Kidney capillary endothelial cell (primary cell): ENCODE measurements around the gene TANGO2.
"Not testable (repeated sequence)": the region's sequence is repeated elsewhere in the genome, so short reads cannot be mapped to it uniquely, and the experiment has no call there.

Experiments used
- DNase-seq: peaks from one replicate; pipeline ENCODE4 v3.0.0-alpha.2; 2018; ENCODE audit warnings: low spot score

TANGO2 gene

DNA sequence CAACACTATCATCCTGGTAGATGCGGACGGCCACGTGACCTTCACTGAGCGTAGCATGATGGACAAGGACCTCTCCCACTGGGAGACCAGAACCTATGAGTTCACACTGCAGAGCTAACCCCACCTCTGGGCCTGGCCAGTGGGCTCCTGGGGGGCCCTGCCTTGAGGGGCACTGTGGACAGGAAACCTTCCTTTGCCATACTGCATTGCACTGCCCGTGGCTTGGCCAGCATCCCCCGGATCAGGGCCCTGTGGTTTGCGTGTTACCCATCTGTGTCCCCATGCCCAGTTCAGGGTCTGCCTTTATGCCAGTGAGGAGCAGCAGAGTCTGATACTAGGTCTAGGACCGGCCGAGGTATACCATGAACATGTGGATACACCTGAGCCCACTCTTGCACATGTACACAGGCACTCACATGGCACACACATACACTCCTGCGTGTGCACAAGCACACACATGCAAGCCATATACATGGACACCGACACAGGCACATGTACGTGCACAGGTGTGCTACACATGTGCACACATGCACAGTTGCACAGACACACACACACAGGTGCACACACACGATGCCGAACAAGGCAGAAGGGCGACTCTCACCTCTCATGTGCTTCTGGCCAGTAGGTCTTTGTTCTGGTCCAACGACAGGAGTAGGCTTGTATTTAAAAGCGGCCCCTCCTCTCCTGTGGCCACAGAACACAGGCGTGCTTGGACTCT lies 43.8 kb downstream of the TANGO2 start:
- no peak for DNase-seq

DNA sequence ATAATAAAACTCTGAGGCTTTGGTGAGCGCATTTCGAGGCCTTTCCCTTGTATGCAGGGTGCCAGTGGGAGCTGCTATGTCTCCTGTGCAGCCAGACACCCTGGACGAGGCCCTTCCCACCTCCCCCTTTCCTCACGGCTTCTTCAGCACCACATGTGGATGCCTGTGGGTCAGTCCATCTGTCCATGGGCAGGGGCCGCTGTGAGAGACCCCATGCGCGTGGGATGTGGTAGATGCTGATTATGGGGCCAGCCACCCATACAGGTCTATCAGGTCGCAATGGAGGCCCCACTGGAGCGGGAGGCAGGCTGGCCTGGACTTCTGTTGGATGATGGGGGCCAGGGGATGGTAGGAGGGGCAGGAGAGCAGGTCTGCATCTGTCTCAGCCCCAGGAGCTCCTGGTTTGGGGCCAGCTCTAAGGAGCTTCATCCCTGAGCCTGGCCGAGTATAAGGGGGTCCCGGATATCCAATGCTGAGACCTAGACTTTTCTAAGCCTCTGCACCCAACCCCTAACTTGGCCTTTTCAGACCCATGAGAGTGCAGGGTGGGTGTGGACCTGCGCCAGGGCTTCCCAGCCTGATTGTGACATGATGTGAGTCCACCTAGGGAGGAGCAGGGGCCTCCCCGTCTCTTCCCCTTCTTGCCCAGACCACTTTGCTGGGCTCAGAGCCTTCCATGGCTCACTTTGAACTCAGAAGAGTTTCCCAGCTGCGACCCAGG lies 45.1 kb downstream of the TANGO2 start:
- DNase-seq = no peak

DNA sequence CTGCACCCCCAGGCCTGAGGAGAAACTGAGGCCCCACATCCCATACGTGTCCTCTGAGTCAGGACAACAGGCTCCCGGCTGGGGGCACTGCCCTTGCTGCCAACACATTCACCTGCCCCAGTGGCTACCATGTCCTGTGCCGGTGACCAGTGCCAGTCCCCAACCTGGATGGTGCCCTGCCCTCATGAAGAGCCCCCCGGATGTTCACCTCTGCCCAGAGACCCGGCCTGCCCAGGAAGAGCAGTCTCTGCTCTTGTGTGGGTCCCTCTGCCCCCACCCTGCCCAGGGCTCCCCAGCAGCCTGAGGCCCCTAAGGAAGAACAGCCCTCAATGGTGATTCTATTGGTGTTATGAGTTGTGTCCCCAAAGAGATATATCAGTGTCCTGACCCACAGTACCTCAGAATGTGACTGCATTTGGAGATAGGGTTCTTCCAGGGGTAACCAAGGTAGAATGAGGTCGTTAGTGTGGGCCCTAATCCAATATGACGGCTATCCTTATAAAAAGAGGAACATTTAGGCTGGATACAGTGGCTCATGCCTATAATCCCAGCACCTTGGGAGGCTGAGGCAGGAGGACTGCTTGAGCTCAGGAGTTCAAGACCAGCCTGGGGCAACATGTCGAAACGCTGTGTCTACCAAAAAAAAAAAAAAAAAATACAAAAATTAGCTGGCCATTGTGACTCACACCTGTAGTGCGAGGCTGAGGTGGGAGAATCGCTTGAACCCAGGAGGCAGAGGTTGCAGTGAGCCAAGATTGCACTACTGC lies 45.9 kb downstream of the TANGO2 start:
- DNase-seq = no peak

DNA sequence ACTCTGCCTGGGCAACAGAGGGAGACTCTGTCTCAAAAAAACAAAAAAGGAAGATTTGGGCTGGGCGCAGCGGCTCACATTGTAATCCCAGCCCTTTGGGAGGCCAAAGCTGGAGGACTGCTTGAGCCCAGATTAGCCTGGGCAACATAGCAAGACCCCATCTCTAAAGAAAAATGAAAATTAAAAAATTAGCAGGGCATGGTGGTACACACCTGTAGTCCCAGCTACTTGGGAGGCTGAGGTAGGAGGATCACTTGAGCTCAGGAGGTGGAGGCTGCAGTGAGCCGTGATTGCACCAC lies 46.4 kb downstream of the TANGO2 start:
- DNase-seq = not testable (repeated sequence)

DNA sequence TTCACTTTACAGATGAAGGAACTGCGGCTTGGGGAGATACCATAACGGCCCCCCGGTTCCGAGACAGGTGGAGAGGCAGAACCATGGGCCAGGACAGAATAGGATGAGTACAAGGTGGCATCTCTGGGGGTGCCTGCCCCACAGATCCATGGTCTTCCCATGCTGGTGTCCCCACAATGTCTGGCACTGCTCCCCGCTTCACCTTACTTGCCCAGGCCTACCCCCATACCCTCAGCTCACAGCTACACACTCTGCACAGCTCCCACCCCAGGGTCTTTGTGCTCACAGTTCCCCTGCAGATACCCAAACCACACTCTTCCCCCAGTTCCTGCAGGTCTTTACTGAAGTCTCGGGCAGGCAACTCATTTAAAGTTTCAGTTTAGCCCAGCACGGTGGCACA lies 47.7 kb downstream of the TANGO2 start:
- DNase-seq = no peak

DNA sequence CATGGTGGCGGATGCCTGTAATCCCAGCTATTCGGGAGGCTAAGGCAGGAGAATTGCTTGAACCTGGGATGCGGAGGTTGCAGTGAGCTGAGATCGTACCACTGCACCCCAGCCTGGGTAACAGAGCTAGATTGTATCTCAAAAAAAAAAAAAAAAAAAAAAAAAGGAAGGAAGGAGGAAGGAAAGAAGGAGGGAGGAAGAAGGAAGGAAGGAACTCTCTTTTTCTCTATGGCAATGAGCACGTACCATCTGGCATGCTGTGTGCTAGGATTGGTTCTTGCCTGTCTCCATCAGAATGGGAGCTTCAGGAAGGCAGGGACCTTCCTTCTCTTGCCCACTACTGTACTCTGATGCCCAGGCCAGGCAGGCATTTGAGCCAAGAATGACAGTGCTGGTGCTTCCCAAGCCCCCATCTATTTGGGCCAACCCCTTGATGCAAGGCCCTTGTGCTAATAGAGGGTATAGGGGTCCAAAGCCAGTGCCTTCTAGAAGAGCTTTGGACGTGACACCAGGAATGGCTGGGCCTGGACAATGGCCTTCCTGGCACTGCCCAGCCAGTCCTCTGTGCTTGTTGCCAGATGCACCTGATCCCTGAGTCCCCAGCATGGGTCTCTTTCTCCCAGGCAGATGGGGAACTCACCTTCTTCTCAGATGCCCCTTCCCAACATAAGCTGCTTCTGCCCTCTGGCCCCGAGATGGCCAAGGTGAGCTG lies 48.6 kb downstream of the TANGO2 start:
- DNase-seq = no peak

DNA sequence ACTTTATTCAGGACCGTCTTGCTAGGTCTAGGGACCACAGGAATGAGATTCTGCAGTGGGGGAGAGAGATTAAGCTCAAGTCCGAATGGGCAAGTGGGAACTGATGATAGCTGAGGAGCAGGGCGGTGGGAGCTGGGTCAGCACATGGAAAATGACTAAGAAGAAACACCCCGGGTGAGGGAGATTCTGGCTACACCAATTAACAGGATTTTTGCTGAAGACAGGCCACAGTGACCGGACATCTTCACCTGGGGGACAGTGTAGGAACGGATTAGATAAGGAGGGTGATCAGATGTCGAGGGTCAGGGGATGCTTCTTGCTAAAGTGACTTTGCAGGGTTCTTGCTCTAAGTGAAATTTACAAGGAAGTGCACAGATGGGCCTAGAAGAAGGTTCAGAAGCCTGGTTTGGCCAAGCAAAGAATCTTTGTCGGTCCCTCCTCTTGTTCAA lies 50.6 kb downstream of the TANGO2 start:
- DNase-seq = no peak

DNA sequence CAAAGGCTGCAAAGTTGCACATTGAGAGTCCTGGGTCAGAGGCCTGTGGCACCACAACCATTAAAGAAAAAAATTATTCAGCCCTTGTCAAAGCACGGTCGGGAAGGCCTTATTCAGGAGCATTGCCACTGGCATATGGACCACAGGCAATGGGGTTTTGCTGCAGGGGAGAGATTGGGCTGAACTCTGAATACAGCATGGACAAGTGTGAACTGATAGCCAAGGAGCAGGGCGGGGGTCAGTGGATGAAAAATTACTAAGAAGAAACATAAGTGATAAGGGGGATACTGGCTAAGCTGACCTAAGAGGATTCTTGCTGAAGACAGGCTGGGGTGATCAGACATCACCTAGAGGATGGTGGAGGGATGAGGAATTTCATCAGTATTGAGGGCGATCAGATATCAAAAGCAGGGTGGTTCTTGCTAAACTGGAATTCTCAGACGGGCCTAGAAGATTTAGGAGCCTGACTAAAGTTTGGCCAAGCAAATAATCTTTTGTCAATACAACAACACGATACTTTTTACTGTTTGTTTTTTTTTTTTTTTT lies 55.8 kb downstream of the TANGO2 start:
- DNase-seq = no peak

DNA sequence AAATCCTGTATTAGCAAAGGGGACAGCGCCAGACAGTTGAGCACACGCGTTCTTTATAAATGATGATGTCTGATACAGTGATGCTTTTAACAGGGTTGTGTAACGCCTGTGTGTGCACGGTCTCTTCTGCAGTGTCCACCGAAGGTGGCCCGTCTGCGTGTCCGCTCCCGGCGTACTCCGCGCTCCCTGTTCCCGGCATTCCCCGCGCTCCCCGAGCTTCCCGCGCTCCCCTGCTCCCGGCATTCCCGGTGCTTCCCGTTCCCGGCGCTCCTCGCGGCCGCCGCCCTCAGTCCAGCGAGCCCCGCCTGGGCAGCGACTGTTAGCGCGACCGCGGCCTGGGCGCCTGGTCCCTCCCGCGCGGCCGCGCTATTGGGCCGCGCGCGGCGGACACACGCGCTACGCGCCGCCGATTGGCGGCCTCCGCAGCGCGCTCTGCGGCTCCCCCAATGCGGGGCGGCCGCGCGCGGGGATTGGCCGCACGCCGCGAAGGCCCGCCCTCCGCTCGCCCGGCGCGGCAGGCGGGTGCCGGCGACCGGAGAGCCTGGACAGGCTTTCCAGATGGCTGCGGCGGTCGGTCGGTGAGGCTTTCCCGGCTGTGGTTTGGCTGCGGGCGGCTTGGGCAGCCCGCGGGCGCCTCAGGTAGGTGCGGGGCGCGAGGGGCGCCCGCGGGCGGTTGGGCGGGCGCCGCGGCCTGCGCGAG lies 59.0 kb downstream of the TANGO2 start, which contains the start of gene DGCR8:
Gene DGCR8 (plus strand): TSS at position 497 of the 700 bp plus-strand sequence. CDS start 5,723 bp downstream, outside the sequence.
- DNase-seq = peak; percentile 81

DNA sequence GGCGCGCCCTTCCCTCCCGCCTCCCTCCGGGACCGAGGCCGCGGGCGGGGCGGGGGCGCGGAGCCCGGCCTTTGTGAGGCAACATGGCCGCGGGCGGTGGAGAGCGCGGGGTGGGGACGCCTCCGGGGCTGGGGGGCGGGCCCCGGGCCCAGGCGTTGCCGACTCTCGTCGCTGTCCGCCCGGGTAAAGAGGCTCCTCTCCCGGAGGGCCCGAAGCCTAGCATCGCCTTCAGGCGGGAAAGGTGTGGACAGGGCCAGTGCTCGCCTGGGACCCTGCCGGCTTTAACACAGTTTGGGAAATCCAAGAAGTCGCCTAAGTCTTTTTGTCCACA lies 59.5 kb downstream of the TANGO2 start:
- no peak for DNase-seq

DNA sequence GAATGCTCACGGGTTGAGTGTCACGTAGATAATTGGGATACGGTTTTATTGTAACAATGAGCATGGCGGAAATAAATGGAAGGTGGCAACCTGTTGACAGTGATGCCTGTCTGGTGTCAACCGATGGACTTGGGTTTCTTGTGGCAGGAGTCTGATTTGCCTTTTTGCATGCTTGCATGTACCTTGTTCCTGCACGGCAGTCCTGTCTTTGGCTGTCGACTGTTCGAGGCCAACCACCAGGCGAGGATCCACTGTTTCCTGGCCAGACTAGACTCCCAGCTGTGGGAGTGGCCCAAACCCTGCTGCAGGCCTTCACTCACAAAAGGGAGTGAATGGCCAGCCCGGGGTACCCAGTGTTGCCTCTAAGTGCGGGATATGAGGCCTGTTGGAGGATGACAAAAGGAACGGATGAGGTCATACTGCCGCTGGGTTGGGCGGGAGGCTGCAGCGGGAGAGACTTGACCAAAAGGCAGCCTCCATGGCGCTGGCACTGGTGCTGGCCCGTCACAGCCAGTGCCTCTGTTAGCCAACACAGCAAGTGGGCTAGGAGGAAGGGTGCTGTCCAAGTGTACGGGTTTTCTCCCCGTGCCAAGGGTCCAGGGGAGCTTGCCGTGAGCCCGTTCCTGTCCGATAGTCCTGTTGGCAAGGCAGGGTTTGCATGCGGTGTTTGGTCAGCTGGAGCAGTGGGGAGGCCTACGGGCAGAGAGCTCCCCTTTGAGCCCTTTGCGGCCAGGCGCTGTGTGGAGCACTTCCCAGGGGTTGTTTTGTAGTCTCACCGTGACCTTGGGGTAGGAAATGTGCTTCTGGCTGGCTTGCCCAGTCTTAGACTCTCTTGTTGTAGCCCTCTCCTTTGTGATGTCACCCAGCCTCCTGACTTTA lies 60.1 kb downstream of the TANGO2 start:
- peak; percentile 64 for DNase-seq

DNA sequence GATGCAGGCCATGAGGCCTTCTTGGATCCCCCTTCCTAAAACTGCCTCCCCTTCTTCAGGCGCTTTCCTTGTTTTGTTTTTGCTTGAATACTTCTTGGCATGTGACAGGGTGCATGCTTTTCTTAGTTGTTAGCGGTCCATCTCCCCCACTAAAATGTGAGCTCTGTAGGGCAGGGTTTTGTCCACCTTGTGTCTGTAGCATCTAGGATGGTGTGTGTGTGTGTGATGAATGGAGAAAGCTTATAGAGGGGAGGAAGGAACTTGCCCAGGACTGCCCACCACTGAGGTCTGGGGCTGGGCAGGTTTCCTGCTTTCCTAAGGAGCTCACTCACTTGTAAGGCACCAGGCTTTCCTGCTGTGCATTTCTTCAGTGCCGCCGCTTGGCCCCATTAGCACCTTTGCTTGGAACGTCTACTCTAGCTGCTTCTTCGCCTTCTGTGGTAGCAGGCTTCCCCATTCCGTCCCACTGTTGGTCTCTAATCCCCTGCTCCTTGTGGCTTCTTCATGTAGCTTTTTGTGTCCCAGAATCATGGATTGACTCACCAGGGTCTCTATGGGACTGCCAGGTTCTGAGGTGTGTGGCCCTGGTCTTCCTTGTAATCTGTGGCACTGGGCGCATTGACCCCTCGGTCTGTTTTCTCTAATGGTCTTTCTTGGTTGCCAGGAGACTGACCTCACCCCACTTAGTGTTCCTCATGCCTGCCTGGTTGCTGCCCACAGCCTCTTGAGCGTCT lies 62.4 kb downstream of the TANGO2 start:
- no peak for DNase-seq

DNA sequence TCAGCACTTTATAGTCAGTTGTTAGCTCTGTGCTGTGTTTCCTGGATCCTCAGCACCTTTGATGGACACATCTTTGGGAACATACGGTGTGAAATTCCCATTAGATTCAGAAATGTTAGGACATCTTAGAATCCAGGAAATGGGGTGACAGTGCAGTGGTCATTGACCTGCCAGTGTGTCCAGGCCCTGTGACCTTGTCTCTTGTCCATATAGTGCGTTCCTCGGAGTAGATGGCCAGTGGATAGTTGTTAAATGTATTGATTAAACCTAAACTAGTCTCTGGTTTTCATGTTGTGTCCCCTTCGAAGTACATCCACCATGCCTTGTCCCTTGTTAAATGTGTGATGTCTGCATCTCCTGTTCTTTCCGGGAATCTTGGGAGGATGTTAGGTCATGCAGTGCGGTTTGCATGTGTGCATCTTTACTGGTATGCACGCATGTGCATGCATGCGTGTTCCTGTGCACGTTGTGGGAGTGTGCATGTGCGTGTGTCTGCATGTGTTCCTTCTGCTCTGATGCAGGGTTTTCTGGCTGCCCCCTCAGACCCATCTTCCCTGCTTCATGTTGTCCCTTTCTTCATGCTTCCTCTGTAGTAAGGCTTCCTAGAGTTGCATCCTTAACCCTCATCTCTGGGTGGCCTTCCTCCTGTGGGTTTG lies 63.1 kb downstream of the TANGO2 start:
- DNase-seq = no peak

DNA sequence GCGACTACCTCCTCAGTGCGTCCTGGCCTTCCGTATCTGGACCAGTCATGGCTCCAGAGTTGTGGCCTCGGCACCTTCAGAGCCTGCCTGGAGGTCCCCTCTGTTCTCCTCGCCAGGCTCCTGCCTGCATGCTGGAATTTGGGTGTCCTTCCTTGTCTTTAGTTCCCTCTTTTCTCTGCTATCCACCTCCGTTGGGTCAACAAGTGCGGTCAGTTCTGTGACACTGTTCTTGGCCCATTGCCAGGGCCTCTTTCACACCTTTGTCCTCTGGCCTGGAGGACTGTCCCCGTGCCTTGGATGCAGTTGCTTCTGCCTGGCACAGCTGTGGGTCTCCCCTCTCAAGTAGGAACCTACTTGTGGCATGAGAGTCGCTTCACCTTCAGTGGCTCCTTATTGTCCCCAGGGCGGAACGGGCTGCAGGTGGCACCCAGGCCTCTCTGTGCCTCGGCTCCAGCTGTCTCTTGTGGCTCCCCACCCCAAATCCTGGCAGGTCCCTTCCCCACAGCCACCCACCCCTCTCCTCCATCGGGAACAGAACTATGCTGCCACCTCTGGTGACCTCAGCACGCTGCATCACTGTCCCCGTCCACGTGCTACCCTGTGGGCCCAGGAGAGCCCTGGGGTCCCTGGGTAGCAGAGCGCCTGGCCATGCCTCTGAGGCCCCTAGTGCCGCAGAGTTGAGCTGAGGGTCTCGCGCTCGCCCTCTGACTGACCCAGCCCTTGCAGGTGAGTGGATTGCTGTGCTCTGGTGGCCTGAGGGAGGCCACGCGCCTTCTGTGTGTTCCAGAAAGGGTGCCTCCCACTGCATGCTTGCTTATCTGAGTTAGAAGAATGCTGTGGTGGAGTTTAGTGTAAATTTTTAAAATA lies 63.9 kb downstream of the TANGO2 start:
- DNase-seq = no peak

DNA sequence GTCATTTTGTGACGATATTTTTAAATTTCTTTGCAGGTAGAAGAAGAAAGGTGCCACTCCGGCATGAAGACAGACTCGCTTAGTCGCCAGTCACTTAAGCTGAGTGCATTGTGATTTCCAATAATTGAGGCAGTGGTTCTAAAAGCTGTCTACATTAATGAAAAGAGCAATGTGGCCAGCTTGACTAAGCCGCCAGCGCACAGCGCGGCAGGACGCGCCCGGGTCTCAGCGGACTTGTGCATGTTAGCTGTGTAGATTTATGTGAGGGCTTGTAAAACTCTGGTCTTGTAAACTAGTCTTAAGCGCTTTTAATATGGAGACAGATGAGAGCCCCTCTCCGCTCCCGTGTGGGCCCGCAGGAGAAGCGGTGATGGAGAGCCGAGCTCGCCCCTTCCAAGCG lies 64.7 kb downstream of the TANGO2 start:
- DNase-seq = no peak

DNA sequence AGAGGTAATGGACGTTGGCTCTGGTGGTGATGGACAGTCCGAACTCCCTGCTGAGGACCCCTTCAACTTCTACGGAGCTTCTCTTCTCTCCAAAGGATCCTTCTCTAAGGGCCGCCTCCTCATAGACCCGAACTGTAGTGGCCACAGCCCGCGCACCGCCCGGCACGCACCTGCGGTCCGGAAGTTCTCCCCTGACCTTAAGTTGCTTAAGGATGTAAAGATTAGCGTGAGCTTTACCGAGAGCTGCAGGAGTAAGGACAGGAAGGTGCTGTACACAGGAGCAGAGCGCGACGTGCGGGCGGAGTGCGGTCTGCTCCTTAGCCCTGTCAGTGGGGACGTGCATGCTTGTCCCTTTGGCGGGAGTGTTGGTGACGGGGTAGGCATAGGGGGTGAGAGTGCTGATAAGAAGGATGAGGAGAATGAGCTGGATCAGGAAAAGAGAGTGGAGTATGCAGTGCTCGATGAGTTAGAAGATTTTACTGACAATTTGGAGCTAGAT lies 65.2 kb downstream of the TANGO2 start:
- DNase-seq = no peak

DNA sequence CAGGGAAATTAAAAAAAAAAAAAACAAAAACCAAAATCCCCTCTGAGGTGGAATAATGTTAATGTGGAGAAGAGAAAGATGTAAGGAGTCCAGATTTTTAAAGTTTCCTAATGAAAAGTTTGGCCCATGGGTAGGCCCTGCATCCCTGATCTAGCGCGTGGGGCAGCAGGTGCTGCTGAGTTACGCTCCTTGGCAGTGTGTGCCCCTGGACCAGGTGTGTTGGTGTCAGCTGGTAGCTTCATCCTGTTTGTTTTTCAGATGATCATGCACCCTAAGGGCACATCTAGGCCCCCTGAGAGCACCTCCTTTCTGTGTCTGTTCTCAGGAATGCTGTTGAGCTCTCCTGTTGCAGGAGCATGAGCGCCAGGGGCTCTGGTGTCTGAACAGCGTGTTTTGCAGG lies 65.9 kb downstream of the TANGO2 start:
- no peak for DNase-seq
